Left colon (tissue), 2 donors: ENCODE results near the gene CADM2. TPM values are rescaled to one million over a fixed set of nuclear protein-coding genes. Genes with fewer than 3 reads are reported as not detected.

Source experiments
- ATAC-seq: fragments of 200-7000 bp; cut with Tn5 transposase; one replicate; pipeline ENCODE4 v1.9.1; 2020; ENCODE audit warnings: mild to moderate bottlenecking, moderate library complexity
- DNase-seq, 2 donors: peaks; one replicate each; pipeline ENCODE4 v3.0.0-alpha.2; 2020
- intact Hi-C, 2 donors: fragments of 100-400 bp; cut with DNase I in 1 of 2; cut with micrococcal nuclease in 1 of 2; formaldehyde crosslinking; loops; one replicate each; pipeline versions ENCODE4 v1.11.2 to v1.14.0; 2022; cut with DNase I, micrococcal nuclease
- total RNA-seq, 2 donors: library from RNA; stranded (reverse); fragmentation: NEBNext Ultra II Directional; extraction: Animal tissue kit (Norgen Biotek cat#: 25700); gene quantifications; one replicate each; pipeline ENCODE4 v1.2.1, GENCODE V29; 2021
- donor health status: DM: no; HTN: no; CAD: no.
- donor health status: DM: yes; HTN: yes; CAD: no.

Gene CADM2
- total RNA-seq, 2 donors from 2014 or later: 1.1 to 2.5 TPM

DNA sequence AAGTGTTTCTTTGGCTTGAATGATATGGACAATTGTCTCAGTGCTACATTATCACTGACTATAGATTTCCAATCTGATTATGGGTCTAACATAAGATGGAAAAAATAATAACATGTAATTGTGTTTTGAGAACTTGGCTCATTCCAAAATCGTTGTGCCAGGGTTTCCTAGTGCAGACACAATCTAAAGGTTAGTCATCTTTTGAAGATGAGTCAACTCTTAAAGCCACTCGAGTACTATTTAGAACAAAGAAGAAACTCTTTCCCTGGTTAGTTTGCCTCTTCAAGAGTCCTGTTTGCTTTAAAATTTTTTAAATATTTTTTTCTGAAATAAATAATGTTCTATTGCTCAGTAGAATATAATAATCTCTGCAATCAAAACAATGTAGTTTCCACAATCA lies 301.0 kb downstream of the CADM2 start:
- intact Hi-C loops: no loop called here

DNA sequence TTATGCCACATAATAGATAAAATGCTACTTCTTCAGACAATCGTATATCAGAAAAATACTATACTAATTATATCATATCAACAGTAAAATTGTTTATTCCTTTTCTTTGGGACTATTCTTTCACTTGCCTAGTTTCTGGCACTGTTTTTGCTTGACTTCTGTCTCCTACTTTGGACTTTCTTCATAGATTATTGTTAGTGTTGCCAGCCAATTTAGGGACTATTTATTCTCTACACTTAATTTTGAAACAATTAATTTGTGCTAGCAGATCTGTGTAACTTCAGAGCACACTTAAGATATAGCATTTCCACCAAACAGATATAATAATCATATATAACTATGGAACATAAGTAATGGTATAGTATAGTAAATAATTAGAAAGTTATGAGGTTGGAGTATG lies 305.6 kb downstream of the CADM2 start:
- no peak for ATAC-seq
- intact Hi-C loops: no loop called here
- DNase-seq: no peak

More for the DNA sequence above, 301.0 kb downstream of the CADM2 start:
- ATAC-seq: no peak
- DNase-seq: no peak

DNA sequence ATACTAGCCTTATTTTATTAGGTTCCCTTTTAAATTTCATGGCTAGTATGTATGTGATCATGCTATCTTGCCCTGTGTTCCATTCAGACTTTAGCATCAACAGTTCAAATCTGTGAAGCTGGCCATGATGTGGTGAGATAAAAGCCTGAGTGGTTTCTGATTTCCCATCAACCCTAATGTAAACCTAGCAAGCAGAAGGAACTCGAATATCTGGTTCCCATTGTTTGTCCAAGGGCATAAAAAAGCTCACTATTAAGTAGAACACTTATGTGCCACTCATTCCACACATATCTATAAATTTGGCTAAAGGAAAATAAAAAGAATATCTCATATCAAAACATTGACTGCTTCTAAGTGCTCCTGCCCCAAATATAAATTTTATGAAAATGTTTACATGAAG lies 311.7 kb downstream of the CADM2 start:
- intact Hi-C loops: no loop called here
- no peak for DNase-seq
- no peak for ATAC-seq

DNA sequence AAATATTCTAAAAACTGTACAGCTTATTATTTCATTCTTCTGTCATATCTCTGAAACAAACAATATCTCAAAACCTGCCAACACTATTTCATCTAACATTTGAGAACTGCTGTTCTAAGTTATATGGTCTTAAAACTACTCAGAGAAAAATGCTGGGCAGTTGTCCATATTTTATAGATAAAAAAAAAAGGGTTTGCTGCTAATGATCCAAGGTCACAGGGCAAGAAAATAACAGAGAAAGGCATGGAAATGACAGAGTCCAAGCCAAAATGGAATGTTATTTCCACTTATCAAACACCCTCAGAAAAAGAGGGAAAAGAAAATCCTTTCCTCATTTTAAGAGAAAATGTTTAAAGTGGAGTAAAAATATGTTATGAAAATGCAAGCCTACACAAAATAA lies 313.1 kb downstream of the CADM2 start:
- ATAC-seq: no peak
- no peak for DNase-seq
- intact Hi-C loops: no loop called here

DNA sequence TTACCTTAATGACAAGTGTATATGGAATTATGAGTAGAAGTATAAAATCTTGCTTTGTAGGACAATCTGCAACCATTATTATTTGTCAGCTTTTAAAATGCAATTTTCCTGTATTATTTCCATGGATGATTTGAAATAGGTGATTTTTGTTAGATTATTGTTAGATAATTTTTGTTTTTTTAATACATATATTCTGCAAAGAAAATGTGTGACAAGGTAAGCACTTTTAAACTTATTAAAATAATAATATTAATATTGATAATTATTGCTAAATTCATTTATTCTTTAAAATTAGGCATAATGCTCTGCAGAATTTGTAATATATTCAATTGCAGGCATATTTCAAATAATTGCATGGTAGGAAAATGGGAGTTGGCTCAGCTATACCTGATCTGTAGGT lies 329.5 kb downstream of the CADM2 start:
- intact Hi-C loops: no loop called here
- no peak for ATAC-seq
- DNase-seq: no peak

DNA sequence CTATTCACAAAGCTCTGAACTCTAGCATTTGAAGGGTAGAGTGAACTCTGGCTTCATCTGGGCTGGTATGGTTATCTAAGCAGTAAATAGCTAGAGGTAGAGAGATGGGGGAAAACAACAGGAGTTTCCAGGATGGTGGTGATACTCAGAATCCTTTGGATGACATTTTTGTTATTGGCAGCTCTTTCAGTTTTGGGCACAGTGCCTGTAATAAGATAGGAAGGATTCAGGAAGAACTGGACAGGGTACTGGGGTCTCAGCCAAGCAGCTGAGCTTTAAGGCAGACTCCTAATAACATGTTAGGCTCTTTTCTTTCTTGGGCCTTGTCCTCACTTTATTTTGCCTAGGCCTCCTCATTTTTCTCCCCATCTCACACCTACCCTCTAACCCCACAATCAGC lies 338.5 kb downstream of the CADM2 start:
- DNase-seq: no peak
- no peak for ATAC-seq
- intact Hi-C loops: no loop called here

DNA sequence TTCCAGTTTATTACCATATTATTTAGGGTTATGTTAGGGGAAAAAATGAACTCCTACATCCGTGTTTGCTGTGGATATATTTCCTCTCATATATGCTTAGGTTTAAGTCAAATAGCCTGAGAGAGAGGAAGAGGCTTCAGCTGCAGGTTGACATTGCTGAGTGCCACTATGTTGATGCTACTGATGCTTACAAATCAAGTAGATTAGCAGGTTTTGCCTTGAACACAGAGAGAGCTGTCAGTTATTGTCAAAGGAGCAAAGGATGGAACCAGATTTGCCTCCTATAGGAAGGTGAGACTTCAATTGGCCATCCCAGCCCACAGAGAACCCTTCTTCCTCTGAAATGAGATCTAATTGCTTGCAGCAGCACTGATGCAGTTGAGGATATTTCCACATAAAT lies 339.2 kb downstream of the CADM2 start:
- no peak for ATAC-seq
- no peak for DNase-seq
- intact Hi-C loops: no loop called here

DNA sequence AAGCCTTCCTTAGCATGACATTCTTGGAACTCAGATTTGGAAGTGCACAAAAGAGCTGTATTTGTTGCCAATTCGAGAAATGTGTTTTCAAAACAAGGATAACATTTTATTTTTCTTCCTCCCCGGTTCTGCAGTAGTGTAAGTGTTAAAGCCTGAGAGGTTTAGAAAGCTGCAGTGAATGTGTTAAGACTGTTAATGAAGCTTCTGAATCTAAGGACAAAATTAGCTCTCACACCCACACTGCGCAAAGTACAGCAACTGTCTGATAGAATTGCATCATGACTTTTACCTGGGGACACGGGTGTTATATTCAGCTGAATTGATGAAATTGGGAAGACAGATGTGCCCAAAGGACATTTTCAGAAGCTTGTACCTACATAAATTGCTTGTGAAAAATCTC lies 344.4 kb downstream of the CADM2 start:
- no peak for DNase-seq
- intact Hi-C loops: no loop called here
- no peak for ATAC-seq

DNA sequence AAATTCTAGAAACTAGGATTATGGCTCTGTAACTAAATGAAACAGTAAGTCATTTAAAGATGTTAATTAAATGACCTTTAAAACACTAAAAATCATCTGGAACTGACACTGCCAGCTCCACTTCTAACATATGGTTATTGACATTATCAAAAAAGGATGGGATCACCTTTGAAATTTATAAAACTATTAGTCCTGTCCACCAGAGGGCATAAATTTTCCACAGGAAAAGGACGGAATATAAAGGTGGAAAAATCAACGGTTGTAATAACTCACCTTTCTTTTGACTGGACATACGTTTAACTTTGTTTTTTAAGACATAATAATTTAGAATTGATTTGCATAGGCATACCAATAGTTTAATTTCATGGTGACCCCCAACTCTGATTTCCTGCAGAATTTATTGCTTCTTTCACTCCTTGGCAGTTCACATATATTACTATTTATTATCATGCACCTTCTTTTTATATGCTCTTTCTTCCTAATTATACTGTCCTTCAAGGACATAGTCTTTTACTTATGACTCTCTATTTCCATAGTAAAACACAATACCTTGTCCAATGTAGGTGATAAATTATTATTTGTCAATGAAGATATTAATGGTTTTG lies 345.7 kb downstream of the CADM2 start:
- intact Hi-C loops: no loop called here
- ATAC-seq: no peak
- no peak for DNase-seq

DNA sequence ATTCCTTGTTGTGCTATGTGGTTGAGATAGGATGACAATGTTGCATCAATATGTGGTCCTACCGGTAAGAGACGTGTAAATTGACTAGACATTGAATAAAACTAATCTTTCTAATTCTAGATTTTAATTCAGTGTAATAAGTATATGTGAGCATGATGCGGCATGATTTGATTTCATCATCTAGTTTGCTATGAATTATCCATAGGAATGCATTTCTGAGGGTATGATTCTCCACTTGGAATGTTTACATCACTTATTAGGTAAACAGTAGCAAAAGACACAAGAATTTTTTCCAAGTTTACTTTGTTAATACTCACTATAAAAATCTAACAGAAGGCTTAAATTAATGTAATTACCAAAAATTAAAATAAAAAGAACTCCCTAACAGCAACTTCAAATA lies 353.5 kb downstream of the CADM2 start:
- intact Hi-C loops: no loop called here
- no peak for ATAC-seq
- DNase-seq: no peak

DNA sequence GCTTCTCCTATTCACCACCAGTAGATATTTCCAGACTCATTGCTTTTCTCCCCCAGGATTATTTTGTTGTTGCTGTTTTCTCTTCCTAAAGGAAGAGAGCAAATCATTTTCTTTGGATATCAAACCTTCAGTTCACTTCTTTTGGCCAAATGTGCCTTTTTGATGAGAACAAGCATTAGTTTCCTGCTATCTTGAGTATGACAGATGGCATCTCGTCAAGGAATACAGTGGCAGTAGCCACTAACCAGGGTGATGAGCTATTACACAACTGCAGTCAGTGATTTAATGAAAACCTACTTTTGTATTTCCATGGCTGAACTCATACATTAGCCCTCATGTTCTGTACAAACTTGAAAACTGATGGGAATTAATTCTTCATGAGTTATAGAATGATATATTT lies 354.6 kb downstream of the CADM2 start:
- DNase-seq: no peak
- no peak for ATAC-seq
- intact Hi-C loops: no loop called here

DNA sequence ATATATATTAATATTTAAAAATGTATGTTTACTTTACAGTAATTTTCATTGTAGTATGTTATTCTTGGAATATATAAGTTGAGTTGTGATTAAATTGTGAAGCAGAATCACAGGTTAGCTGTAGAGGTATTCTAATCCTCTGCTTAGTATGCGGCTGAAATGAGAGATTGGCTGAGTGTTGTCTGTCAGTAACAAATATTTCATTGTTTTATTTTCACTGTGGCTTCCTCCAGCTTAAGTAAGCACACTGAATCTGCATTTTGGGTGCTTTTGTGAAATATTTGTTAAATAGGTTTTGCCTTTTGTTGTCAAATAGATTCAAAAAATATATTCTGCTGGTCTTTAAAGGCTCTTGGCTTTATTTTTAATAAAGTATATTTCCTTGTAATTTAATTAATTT lies 357.5 kb downstream of the CADM2 start:
- ATAC-seq (no peak), DNase-seq (no peak)
- intact Hi-C loops: no loop called here

DNA sequence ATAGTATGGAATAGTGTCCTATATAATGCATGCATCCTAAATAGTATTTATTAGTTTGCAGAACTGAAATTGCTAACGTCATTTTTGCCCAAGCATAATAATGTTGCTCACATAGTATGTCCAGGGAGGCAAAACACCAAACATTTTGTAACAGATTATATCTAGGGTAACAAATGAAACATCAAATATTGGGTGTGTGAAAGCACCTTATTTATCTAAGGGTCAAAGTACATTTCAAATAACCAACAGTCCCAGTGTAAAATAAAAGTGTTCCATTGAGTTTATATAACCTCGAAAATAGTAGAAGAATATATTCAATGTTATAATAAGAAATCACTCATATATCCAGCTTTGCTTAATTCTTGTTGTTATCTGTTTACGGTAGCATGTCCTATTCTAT lies 363.1 kb downstream of the CADM2 start:
- DNase-seq (no peak), ATAC-seq (no peak)
- intact Hi-C loops: no loop called here

DNA sequence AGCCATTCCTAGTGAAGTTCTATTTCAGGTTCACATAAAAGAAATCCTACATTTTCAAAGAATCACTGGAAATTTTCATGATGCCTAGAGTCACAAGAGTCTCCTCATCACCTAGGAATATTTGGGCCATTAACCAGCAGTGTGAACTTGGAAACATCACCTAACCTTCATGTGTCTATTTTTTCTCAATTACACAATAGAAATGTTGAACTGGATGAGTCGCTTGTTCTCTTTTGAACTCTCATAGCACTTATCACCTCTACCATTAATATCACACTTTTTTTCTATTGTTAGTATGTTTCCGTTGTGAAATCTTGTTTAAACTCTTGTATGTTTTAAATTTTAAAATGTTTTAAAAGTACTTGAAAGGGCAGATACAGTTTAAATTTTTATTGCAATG lies 371.3 kb downstream of the CADM2 start:
- ATAC-seq: no peak
- intact Hi-C loops: no loop called here
- DNase-seq: no peak

DNA sequence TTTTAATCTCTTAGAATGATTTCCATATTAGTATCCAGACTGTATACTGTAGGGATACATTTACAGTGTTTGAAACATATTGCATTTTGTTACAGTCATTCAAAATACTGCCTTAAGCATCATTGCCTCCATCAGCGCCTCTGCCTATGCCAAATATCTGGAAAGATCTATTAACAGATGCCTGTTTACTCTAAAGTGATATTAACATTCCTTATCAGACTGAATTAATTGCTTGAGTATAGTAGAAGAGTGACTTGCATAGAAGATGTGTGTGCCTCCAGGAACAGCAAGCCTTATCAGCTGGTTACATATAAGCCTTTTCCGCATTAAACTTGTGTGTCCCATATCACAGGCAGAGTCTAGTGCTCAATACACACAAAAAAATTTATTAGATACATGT lies 379.1 kb downstream of the CADM2 start:
- intact Hi-C loops: no loop called here
- DNase-seq: no peak
- ATAC-seq: no peak

DNA sequence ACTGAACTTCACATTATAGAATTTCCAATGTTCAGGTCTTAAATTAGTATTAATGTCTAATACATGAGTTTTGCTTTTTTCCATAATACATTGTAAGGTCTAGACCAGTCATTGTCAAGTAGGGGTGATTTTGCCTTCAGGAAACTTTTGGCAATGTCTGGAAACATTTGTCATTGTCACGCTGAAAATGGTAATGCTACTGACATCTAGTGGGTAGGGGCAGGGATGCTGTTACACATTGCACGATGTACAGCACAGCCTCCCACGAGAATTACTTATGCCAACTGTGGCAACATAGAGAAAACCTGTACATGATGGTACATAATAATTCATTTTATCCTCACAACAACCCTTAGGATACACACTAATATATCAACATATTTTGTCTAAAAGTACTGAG lies 384.1 kb downstream of the CADM2 start:
- ATAC-seq (no peak), DNase-seq (no peak)
- intact Hi-C loops: no loop called here

DNA sequence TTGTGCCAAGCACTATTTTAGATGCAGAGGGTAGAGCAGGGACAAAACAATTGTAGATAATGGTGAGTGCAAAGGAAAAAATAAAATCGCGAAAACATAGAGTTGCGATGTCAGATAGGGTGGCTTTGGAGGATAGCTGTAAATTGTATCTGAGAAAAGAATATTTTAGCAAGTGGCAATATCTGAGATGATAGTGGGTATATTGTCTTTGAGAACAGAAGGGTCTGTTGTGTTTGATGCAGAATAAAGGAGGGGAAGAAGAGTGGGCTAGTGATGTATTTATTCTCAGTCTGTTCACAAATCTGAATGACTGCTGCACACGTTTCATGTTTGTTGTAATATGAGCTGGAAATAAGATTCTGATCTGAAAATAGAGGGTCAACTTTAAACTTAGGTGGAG lies 396.8 kb downstream of the CADM2 start:
- ATAC-seq: no peak
- intact Hi-C loops: no loop called here
- no peak for DNase-seq

DNA sequence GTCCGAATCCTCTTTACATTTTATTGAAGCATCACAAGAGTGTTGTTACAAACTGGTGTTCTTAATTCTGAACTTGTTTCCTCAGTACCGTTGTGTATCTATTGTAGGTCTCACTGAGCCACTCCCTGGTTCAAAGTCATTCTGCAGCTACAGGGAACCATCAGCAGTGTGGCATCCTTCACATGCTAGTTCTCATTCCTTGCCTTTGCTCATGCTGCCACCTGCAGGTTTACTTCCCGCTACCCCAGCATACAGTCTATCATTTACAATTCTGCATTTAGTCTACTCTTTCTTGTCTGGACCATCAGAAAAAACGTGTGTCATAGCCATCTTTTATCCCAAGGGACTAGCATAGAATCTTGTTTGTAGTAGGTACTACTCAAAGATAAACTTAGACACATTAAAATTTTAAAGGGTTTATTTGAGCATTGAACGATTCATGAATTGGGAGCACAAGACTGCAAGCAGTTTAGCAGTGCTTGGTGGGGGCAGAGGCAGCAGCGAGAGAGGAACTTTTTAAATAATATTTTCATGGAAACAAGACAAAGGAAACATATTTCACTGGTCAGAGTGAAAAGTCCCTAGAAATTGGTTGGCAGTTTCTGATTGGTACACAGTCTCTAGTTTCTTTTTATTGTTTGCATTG lies 402.1 kb downstream of the CADM2 start:
- intact Hi-C loops: no loop called here
- peak; percentile 26 to 54 for DNase-seq
- peak; percentile 96 for ATAC-seq

DNA sequence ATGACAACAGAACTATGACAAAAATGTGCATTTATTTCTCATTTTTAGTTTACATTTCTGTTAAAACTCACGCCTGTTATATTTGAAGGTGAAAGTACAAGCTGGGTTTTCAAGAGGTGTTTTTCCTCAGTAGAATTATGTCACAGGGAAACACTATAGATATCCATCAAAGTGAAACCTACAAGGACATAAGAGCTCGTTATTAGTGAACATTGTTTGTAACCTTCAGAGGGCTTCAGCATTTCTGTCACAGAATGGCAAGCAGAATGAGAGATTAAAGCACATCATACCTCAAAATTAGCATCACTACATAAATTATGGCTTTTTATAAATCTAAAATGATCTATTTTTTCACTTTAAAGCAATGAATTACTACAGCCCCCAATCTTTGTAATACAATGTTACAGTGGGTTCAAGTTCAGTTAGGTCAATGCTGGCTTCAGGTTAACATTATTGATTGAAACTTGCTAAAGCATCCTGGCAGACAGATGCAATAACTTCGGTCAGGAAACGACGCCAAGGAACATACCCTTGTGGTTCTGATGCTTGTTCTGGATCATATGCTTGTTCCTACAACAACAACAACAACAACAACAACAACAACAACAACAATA lies 405.6 kb downstream of the CADM2 start:
- intact Hi-C loops: no loop called here
- ATAC-seq (no peak), DNase-seq (no peak)

DNA sequence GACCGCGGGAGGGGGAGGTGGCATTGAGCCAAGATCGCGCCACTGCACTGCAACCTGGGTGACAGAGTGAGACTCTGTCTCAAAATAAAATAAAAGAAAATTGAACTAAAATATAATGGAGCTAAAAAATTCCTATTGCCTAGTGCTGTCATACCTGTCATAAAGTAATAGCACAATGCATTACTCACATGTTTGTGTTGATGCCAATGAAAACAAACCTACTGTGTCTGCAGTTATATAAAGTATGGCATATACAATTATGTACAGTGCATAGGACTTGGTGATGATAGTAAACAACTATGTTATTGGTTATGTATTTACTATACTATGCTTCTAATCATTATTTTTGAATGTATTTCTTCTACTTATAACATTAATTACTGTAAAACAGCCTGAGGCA lies 411.6 kb downstream of the CADM2 start:
- DNase-seq (no peak), ATAC-seq (no peak)
- intact Hi-C loops: no loop called here

DNA sequence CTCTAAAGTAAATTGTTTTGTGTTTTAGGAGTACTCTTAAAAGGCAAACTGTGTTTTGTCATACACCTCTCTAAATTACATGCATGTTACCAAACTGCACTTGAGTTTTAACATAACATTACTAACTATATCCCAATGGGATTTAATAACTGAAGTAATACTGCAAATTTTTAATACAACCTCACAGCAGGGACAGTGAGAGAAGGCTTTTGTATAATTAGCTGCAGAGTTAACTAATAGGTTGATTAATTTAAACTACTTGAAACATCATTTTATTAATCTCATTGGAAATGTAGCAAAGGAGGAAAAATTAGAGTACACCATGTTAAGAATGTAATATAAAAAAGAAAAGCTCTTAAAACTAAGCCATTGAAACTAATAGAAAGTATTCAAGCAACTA lies 417.3 kb downstream of the CADM2 start:
- intact Hi-C loops: no loop called here
- no peak for ATAC-seq
- DNase-seq: no peak
